HG03457 (cell line): ENCODE results near the gene GALNT17.

Experiments
- ATAC-seq: cut with Tn5 transposase; IDR thresholded peaks from one replicate; pipeline ENCODE4 v1.9.1; 2021; ENCODE audit warnings: moderate number of reproducible peaks; ENCODE audit not compliant: unreplicated experiment

The GALNT17 gene

GRCh38 chr7:71486856-71487628 is 355.1 kb downstream of the GALNT17 start:
- ATAC-seq: no peak

DNA sequence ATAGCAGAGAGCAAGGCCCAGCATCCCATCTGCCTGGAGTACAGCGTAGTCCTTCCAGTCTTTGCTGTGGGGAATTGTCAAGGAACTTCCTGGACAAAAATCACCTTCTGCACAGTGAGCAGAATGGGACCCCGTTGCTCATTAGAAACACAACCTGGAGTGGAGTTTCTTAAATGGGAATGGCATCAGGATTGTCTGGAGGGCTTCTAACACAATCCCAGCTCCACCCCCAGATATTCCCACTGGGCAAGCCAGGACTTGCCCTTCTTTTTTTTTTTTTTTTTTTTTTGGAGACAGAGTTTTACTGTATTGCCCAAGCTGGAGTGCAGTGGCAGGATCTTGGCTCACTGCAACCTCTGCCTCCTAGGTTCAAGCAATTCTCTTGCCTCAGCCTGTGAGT is 356.4 kb downstream of the GALNT17 start:
- ATAC-seq: no peak

DNA sequence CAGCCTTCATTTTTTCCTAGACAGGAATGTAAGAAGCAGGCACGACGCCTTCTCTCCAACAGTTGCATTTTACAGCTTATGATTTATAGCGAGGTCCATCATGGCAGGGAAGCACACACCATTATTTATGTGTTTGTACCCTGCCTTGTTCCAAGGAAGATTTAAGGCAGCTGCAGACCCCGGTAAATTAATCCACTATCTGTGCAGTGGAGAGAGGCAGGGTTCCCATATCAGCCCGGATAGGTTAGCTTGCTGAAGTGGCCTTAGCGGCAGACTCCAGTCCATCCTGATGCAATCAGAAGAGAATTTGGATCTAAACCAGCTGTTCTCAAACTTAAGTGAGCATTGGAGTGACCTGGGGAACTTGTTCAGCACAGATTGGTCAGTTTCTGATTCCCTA is 359.4 kb downstream of the GALNT17 start:
- no peak for ATAC-seq

DNA sequence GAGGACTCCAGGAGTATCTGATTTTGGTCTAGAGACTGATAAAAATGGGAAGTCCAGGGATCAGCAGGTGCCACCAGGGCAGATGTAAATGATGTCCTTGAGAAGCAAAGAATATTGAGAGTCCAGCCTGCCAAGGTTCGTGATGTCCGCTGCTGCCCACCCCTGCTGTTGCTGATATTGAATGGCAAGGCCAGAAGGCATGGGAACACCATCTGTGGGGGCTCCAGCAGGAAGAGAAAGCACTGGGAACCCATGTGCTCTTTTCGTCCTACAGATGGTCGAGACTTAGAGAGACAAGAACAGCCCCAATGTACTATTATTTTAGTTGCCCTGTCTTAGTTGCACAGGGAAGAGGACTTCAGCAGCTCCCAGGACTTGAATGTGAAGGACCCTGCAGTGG is 363.9 kb downstream of the GALNT17 start:
- ATAC-seq: no peak

DNA sequence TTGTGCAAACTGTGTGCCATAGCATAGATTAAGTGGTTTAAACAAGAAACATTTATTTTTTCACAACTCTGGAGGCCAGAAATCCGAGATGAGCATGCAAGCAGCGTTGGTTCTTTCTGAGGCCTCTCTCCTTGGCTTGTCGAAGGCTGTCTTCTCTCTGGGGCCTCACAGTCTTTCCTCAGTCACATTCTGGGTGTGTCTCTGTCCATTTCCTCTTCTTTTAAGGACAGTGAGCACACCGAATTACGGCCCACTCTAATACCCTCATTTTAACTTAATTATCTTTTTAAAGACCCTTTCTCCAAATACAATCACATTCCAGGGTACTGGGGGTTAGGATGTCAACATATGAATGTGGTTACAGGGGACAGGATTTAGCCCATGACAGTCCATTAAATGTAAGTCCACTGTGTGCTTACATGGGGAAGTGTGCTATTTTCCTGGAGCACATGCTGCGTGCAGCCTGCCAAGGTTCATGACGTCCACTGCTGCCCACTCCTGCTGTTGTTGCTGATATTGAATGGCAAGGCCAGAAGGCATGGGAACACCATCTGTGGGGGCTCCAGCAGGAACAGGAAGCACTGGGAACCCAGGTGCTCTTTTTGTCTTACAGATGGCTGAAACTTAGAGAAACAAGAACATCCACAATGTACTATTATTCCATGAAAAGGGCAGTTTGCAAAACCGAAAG is 365.5 kb downstream of the GALNT17 start:
- no peak for ATAC-seq

GRCh38 chr7:71498381-71498780 is 366.4 kb downstream of the GALNT17 start:
- ATAC-seq: no peak

GRCh38 chr7:71504697-71505441 is 372.9 kb downstream of the GALNT17 start:
- no peak for ATAC-seq

GRCh38 chr7:71506822-71507221 is 374.9 kb downstream of the GALNT17 start:
- no peak for ATAC-seq

DNA sequence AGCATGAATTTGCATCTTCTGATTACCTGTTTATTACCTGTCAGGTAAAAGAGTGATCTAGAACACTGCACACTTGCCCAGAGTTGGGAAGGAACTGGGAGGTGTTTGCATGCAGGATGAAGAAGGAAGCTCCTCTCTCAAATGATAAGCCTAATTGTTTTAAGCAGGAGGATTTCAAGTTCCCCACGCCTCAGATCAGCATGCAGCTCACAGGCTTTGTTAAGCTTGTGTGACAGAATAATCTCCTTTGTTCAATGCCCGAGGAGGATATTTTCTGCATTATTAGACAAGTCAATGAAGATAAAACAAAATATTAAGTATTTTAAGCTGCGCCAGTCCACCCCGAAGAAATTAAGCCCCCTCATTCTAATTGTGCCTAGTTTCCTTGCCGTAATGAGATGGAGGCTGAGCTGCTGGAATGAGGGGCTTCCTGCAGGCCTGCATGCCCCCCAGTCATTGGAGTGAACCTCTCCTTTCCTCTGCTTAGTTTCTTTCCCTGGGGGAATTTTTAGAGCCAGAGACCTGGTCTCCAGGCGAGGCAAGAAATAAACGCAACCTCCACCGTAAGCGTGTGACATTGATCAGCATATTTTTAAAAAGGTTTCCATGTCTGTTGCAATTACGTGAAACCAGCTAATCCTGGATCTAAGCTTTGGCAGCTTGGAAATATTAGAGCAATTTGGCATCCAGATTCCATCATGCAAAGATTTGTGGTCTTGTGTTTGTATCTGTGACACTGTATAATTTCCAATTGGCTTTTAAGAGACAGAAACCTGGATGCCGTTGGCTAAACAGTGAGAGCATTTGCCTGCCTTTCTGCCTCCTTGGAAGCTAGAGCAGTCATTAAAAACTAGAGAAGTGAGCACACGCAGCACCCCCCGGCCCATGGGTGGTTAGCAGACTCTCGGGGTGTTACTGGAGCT is 376.0 kb downstream of the GALNT17 start:
- ATAC-seq: no peak

- no peak for ATAC-seq
Observed at GRCh38 chr7:71509381-71509780, 377.4 kb downstream of the GALNT17 start.

DNA sequence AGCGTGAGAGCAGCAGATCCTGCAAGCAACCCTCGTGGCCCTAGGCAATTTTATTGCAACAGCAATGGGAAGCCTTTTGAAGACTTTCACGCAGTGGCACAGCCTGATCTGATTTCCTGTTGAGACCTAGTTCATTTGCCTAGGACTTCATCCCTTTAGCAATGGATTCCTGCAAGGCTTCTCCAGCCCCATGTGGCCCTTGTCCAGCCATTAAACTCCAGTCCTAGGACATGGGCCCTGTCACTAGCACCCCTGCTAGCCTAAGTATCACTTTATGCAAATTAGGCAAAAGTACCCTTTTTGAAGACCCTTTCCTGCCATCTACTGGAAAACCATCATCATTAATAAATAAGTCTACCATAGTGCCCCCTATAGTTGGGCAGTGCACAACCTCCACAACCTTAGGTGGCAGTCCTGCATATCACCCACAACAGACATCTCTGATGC is 379.4 kb downstream of the GALNT17 start:
- ATAC-seq: no peak

GRCh38 chr7:71517940-71518699 is 386.2 kb downstream of the GALNT17 start:
- ATAC-seq: no peak

DNA sequence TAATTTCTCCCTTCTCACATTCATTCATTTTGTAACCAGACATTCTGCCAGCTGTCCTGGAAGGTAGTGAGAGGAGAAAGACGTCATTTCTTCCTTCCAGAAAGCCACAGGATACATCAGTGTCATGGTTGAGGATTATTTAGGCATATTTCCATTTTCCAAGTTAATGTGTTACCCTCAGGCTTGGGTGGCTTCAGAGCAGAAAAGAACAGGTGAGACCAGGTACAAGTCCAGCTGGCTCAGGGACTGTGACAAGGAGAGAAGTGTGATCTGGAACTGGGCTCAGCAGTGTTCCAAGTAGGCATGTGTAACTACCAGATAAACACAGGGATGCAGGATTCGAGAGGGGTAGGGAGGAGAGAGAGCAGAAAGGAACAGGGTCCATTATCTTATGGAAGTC is 386.9 kb downstream of the GALNT17 start:
- ATAC-seq: no peak

DNA sequence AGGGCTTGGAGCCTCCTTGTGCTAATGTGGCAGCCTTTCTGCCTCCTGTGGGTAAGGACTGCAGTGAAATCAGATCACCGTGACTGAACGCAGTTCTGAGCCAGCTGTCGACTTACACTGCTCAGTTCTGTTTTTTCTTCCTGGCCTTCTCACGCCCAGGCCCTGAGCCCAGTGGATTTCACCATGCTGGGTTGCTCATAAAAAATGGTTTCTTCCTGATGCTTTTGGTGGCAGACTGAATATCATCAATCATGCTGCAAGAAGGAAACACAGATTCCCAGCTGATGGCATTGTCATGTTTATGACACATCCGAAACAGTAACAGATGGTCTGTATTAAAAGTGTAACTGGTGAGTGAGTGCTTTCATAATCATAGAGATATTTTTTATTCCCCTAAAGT is 389.6 kb downstream of the GALNT17 start:
- no peak for ATAC-seq

- no peak for ATAC-seq
Observed at GRCh38 chr7:71526106-71526505, 394.2 kb downstream of the GALNT17 start.

GRCh38 chr7:71527213-71527612 is 395.3 kb downstream of the GALNT17 start:
- ATAC-seq: no peak

GRCh38 chr7:71535616-71536015 is 403.7 kb downstream of the GALNT17 start:
- no peak for ATAC-seq

- no peak for ATAC-seq
Observed at GRCh38 chr7:71538210-71538609, 406.3 kb downstream of the GALNT17 start.

DNA sequence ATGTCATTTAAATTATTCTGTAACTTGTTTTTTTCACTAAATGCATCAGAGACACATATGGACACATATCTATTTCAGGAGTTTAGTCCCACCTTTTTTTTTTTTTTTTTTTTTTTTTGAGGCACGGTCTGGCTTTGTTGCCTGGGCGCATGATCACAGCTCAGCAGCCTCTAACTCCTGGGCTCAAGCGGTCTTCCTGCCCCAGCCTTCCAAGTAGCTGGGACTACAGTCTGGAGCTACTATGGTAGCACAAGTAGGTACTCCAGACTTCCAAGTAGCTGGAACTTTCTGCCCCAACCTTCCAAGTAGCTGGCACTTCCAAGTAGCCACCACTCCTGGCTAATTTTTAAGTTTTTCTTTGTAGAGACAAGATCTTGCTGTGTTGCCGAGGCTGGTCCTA is 407.7 kb downstream of the GALNT17 start:
- ATAC-seq: no peak
